Activated CD4-positive, alpha-beta T cell treated with anti-CD3 and anti-CD28 coated beads for 1 hour (primary cell): Measurements from ENCODE around the gene OPCML.

ENCODE experiments used
- DNase-seq: peaks from one replicate; pipeline ENCODE4 v3.0.0-alpha.2; 2020

OPCML gene

GRCh38 chr11:133107763-133108162, 424.5 kb downstream of the OPCML start:
- DNase-seq = no peak

- DNase-seq = no peak
These were observed 425.2 kb downstream of the OPCML start for GRCh38 chr11:133107136-133107535.

GRCh38 chr11:133106417-133106816, 425.9 kb downstream of the OPCML start:
- DNase-seq = no peak

- DNase-seq = no peak
These were observed 428.1 kb downstream of the OPCML start for GRCh38 chr11:133104009-133104744.

DNA sequence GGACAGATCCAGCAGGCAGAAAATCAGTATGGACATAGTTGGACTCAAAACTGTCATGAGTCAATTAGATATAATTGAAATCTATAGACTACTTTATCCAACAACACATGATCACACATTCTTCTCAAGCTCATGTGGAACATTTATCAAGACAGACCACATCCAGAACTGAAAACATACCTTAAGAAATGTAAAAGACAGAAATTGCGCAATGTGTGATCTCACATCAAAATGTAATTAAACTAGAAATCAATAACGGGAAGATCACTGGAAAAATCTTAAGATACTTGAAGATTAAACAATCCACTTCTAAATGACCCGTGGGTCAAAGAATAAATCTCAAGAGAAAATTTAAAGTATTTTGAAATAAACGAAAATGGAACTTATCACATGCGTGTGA, 435.3 kb downstream of the OPCML start:
- DNase-seq = no peak

DNA sequence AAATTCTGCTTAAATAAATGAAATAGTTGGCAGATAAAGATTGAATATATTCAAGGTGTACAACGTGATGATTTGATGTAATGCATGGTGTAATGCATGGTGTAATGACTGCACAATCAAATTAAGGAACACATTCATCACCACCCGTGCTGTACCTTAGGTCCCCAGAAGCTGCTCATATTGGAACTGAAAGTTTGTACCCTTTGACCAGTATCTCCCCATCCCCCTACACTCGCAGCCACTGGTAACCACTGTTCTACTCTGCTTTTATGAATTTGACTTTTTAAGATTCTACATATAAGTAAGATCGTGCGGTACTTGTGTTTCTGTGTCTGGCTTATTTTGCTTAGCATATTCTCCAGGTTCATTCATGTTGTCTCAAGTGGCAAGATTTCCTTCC, 445.8 kb downstream of the OPCML start:
- DNase-seq = no peak

GRCh38 chr11:133082841-133083488, 449.3 kb downstream of the OPCML start:
- no peak for DNase-seq

DNA sequence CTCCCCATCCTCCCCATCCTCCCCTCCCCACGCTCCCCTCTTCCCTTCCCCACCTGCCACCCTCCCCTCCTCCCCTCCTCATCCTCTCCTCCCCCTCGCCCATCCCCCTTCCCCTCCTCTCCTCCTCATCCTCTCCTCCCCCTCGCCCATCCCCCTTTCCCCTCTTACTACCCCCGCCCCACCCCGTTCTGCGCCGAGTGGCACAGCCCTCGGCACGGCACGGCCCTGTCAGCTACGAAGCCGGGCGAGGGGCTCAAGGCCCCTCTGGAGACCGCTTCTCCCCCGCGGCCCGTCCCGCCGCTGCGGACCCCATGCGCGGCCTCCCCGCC, 449.9 kb downstream of the OPCML start:
- no peak for DNase-seq

GRCh38 chr11:133081730-133082452, 450.4 kb downstream of the OPCML start:
- DNase-seq = no peak

- DNase-seq = no peak
These were observed 451.3 kb downstream of the OPCML start for GRCh38 chr11:133081020-133081419.

DNA sequence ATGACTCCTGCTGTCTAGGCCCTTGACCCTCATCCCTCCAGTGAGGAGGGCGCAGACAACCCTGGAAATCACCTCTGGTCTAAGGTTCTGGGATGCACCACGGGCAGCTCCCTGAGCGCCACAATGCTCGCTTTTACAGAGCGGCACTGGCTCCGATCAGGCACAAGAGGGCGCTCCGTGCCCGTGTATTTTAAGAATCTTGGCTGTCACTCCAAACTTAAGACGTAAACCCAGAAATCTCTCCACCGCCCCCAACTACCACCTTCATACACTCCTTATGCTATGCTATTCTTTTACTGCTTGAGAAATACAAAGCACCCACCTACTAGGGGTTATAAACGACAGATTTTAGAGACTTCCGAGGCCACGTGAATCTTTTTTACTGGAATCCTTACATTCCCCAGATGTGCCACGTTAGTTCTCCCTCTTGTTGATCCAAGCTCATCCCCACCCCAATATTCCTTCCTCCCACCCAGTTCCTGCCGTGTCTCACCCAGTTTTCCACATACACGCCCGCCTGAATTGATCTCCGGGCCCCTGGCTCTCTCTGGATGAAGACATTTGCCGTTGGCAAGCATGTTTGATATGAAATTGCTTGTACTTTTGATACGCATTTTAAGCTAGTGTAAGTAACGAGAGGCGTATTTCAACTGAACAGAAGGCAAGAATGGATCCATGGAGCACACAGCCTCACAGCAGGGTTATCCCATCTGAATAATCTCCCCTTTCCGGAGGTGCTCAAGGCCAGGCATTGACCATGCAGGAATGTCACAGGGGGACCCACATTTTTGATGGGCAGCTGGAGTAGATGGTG, 453.5 kb downstream of the OPCML start:
- DNase-seq = no peak

GRCh38 chr11:133078012-133078411, 454.3 kb downstream of the OPCML start:
- DNase-seq = no peak

DNA sequence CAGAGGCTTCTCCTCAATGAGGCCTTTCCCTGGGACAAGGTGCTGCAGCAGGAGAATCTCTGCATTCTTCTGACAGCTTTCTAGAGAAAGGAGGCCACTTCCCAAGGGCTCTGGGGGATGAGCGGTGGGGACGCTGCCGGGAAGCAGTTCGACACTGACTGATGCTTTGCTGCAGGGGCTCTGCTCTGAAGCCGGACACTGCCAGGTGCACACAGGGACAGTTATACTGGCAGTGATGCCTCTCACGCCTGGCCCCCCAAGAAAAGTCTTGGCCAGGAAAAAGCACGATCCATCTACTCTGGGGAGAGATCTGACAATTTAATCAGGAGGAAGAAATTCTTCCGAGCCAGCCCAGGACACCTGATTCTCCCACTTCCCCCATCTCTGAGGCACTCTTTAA, 456.9 kb downstream of the OPCML start:
- no peak for DNase-seq

DNA sequence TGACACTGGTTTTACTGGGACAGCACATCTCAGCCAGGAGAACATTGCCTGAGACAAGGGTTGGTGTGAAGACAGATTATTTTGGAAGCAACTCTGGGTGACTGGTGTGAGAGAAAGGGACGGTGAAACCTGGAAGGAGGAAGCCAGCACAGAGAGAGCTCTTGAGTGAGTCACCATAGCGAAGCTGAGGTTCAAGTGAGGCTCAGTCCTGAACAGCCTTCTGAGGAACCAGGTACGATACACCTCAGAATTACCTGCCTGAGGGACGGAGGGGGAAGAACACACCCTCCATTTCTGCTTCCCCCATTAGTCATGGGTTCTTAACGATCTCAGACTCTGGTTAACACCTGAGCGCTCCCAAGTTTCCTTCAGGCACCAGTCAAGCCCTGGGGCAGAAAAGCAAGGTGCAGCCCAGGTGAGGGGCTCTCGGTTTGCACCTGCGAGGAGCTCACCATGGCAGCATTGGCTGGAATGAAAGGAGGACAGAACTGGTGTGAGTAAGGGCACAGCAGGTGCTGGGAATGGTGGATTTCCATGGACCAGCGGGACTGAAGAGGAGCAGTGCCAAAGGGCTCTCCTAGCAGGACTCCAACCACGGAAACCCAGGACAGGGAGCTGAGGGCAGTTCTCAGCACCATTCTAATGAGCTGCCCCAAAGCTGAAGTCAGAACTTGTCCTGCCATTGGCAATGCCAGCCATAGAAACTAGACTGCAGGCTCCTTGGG, 459.3 kb downstream of the OPCML start:
- DNase-seq = no peak

DNA sequence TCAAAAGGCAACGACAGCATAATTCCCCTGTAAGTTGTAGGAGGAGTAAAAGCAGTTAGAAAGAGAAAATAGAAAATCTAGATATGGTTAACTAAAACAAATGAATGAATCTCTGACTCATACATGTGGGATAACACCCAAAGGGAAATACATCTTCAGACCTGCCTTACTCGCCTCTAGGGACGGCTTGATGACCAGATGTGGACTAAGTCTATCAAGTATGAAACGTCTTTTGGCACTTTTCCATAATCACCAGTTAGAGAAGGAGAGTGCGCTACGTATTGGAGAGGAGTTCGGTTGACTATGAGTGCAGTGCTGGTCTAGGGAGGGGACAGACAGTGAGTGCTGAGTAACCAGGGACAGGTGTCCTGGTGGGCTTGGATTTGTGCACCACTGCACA, 459.9 kb downstream of the OPCML start:
- no peak for DNase-seq

DNA sequence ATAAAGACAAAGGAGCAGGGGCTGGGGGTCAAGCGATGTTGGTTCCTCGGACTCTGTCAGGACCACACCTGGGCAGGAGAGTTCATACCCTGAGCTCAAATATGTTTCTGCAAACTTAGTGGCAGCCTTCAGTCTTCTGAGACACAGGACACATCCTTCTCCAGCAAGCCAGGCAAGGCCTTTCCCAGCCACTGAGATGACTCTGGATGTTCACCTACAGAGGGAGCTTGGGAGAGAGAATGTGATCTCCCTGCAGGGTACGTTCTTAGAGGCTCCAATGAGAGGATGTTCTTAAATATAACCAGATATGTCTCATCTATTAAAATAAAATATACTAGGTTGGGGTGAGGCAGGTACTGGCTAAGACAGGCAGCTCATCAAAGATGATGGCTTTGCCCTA, 461.5 kb downstream of the OPCML start:
- no peak for DNase-seq

DNA sequence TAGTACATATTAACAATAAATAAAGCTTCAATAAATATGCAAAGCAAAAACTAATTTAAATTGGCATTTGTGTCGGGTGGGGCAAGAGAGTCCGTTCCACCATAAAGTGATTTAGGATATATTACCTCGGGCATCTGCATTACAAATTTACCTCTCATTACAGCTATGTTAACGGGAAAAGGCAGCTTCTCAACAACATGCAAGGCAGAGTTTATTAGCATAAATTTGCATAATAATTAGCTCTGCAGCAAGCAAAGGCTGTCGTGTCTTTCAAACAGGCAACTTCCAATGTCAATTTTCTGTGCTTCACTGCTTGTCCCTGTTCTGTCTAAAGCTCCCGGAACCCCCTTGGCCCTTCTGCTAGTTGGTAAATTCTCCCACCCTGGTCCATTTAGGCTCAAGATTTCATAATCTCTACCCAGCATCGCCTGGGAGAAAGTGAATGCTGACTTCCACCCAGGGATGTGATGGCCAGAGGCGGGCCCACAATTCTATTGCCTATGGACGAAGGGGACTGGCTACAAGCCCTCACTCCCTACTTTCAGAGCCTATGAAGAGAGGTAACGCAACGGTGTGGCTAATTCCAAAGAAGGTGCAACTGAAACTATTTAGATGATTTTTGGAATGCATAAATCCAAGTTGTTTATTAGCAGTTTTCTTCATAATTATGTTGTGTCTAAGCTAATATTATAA, 462.1 kb downstream of the OPCML start:
- DNase-seq = no peak

DNA sequence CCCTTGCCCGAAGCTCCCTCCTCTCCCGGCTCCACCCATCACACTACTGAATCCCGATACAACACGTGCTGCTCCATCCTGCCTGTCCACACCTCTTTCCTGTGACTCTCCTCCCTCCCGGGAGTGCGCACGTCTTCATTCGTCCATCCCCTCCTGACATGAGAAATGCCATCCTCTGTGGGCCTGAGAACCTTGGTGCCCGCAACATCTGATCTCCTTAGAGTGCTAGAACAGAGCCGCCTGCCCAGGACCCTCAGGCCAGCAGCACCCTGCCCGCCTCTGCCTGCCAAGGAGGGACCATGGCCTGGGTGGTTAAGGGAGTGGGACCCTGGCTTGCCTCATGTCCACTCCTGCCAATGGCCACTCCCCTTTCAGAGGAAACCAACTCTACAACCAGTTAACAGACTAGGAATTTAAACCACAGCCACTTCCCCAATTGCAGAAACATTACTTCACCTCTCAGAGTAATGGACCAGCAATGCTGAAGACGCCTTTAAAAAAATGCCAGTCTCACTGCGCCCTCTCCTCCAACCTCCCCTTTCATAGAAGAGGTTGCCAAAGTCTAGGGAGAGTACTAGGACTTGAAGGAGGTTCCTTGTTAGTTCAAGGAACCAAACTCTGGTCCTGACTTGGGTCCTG, 466.3 kb downstream of the OPCML start:
- DNase-seq = no peak

GRCh38 chr11:133064961-133065360, 467.3 kb downstream of the OPCML start:
- DNase-seq = no peak

DNA sequence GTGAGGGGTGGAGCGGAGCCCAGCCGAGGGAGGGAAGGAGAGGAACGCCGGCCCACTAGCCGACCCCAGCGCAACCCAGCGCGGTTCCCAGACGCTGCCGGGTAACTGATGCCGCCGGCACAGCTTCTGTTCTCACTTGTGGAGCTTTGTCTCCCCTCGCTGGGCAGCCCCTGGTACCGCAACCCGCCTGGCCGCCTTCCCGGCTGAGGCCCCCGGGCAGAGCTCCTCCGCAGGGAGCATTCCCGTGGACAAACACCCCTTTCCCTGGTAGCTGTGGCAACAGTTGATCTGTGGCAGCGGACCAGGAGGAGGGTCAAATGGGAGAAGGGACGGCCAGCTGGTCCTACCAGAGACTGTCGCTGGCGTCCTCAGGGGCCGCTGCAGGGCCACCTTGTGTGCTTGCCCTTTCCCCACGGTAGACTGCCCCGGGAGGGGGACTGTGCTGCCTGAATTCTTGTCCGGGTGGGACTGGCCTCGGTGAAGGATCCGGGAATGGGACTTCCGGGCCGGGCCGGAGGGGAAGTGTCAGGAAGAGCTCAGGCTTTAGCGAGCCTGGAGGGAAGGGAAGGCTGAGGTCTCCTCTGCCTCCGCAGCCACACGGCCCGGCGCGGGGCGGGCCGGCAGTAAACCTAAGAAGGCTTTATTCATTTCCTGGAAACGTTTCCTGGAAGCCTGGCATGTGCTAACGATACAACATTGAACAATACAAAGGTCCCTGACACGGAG, 468.0 kb downstream of the OPCML start:
- no peak for DNase-seq

DNA sequence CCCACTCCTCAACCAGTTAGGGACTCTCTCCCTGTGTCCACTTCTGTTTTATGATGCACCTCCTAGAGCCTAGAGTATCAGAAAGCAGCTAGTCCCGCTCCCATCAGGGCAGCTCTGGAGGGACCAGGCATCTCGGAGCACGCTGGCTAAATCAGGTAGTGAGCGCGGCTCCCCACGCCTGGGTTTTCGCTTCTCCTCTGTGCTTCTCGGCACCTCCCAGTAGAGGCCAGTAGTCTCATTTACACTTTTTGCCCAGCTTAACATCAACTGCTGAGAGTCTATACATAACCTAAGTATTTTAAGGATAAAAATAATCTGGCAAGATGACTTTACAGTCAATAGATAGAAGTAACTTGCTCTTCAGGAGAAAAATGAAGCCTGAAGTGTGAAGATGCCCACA, 473.8 kb downstream of the OPCML start:
- DNase-seq = no peak
